Germinal center (tissue), 1 donor: ENCODE results near the gene OR1L6.

Experiments used
- DNase-seq: peaks from one replicate; pipeline ENCODE4 v3.0.0; 2012; ENCODE audit warnings: mixed read lengths, low spot score

OR1L6 gene

GRCh38 chr9:122742003-122742402, at the start of gene OR1L6:
TSS of gene OR1L6 (plus strand) at chr9:122742303. CDS start at chr9:122749848, 7,545 bp downstream.
- no peak for DNase-seq

GRCh38 chr9:122695696-122696095, 46.4 kb upstream of the OR1L6 start:
- no peak for DNase-seq

- no peak for DNase-seq
Observed at GRCh38 chr9:122718038-122718437, 24.1 kb upstream of the OR1L6 start.

- DNase-seq, result no peak
Observed at GRCh38 chr9:122719218-122719617, 22.9 kb upstream of the OR1L6 start.

GRCh38 chr9:122723690-122724089, 18.4 kb upstream of the OR1L6 start, which contains the start of gene OR1L4:
TSS of gene OR1L4 (plus strand) at chr9:122723990. CDS start at chr9:122723990, 0 bp downstream.
- DNase-seq, result no peak

GRCh38 chr9:122754825-122755224, 12.7 kb downstream of the OR1L6 start:
- no peak for DNase-seq

GRCh38 chr9:122767817-122768216, 25.7 kb downstream of the OR1L6 start:
- DNase-seq, result no peak

- DNase-seq, result no peak
Observed at GRCh38 chr9:122777052-122777451, 34.9 kb downstream of the OR1L6 start.

- no peak for DNase-seq
Observed at GRCh38 chr9:122777935-122778627, 36.0 kb downstream of the OR1L6 start.

- DNase-seq, result no peak
Observed at GRCh38 chr9:122779181-122779580, 37.1 kb downstream of the OR1L6 start.

GRCh38 chr9:122780026-122780425, 37.9 kb downstream of the OR1L6 start:
- DNase-seq, result no peak

- no peak for DNase-seq
Observed at GRCh38 chr9:122781671-122782070, 39.6 kb downstream of the OR1L6 start.

GRCh38 chr9:122785269-122785668, 43.2 kb downstream of the OR1L6 start:
- DNase-seq, result no peak

GRCh38 chr9:122786338-122786737, 44.2 kb downstream of the OR1L6 start:
- no peak for DNase-seq

GRCh38 chr9:122788831-122789230, 46.7 kb downstream of the OR1L6 start, which contains the start of gene OR5C1:
TSS of gene OR5C1 (plus strand) at chr9:122788933. CDS start at chr9:122788933, 0 bp downstream.
- DNase-seq, result no peak

GRCh38 chr9:122789256-122790046, 47.3 kb downstream of the OR1L6 start:
- DNase-seq, result no peak

GRCh38 chr9:122791872-122792669, 50.0 kb downstream of the OR1L6 start:
- DNase-seq, result no peak

GRCh38 chr9:122797316-122798063, 55.4 kb downstream of the OR1L6 start:
- DNase-seq, result no peak
